COR-L47 (cell line): Measurements from ENCODE around the gene SLC25A15.

ENCODE experiments used
- DNase-seq: peaks from one replicate; lab custom pipeline; 2025; lab: John Stamatoyannopoulos, UW

Gene SLC25A15

GRCh38 chr13:40789275-40790153 is at the start of gene SLC25A15:
SLC25A15 (plus strand) TSS chr13:40789611; CDS start chr13:40793227, 3,616 bp downstream.
- peak; percentile 69 for DNase-seq

GRCh38 chr13:40749327-40749726 is 40.1 kb upstream of the SLC25A15 start:
- no peak for DNase-seq

GRCh38 chr13:40755082-40755700 is 34.2 kb upstream of the SLC25A15 start:
- DNase-seq, result no peak

- DNase-seq, result no peak
Measured at GRCh38 chr13:40756042-40756441, 33.4 kb upstream of the SLC25A15 start.

- DNase-seq, result no peak
Measured at GRCh38 chr13:40758811-40759210, 30.6 kb upstream of the SLC25A15 start.

- DNase-seq, result no peak
Measured at GRCh38 chr13:40762849-40763248, 26.6 kb upstream of the SLC25A15 start.

GRCh38 chr13:40764587-40765403 is 24.6 kb upstream of the SLC25A15 start:
- no peak for DNase-seq

GRCh38 chr13:40765602-40766001 is 23.8 kb upstream of the SLC25A15 start:
- no peak for DNase-seq

GRCh38 chr13:40769970-40770369 is 19.4 kb upstream of the SLC25A15 start:
- DNase-seq, result no peak

GRCh38 chr13:40770609-40770933 is 18.8 kb upstream of the SLC25A15 start:
- no peak for DNase-seq

- peak; percentile 89 for DNase-seq
Measured at GRCh38 chr13:40770934-40771618, 18.3 kb upstream of the SLC25A15 start, which contains the start of gene MRPS31. MRPS31 (minus strand) TSS chr13:40771190; CDS start chr13:40771136, 54 bp downstream.

- no peak for DNase-seq
Measured at GRCh38 chr13:40772765-40773473, 16.5 kb upstream of the SLC25A15 start.

GRCh38 chr13:40774672-40775071 is 14.7 kb upstream of the SLC25A15 start:
- DNase-seq, result no peak

- no peak for DNase-seq
Measured at GRCh38 chr13:40776232-40776631, 13.2 kb upstream of the SLC25A15 start.

- DNase-seq, result no peak
Measured at GRCh38 chr13:40776681-40777165, 12.7 kb upstream of the SLC25A15 start.

GRCh38 chr13:40777166-40777808 is 12.1 kb upstream of the SLC25A15 start:
- DNase-seq, result peak; percentile 35

- no peak for DNase-seq
Measured at GRCh38 chr13:40777809-40778175, 11.6 kb upstream of the SLC25A15 start.

GRCh38 chr13:40779049-40779448 is 10.4 kb upstream of the SLC25A15 start:
- no peak for DNase-seq

- DNase-seq, result no peak
Measured at GRCh38 chr13:40779796-40780285, 9.6 kb upstream of the SLC25A15 start.

GRCh38 chr13:40780822-40781401 is 8.5 kb upstream of the SLC25A15 start:
- DNase-seq, result no peak
